NCI-H2107 treated with DMSO at 0.1 percent for 48 hours (cell line): ENCODE data around the gene LBHD2.
A peak's percentile ranks its signal among the peaks of the same experiment; 100 is the strongest.
"Not testable (repeated sequence)": the region's sequence is repeated elsewhere in the genome, so short reads cannot be mapped to it uniquely, and the experiment has no call there.

Experiments used
- DNase-seq: peaks from one replicate; lab custom pipeline; 2025; ENCODE audit not compliant: unreplicated experiment; lab: John Stamatoyannopoulos, UW

LBHD2 gene

GRCh38 chr14:103084021-103084919 lies at the start of gene LBHD2:
TSS of gene LBHD2 (plus strand) at chr14:103084210. CDS start at chr14:103086013, 1,803 bp downstream.
- DNase-seq: no peak

DNA sequence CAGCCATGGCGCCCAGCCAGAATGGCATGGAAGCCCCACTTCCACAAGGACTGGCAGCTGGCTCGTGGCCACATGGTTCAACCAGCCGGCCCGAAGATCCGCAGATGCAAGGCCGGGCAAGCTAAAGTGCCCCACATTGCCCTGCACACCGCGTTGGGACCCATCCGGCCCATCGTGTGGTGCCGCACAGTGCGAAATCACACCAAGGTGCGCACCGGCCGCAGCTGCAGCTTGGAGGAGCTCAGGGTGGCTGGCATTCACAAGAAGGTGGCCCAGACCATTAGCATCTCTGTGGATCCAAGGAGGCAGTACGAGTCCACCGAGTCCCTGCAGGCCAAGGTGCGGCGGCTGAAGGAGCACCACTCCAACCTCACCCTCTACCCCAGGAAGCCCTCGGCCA lies 42.5 kb upstream of the LBHD2 start:
- no peak for DNase-seq

DNA sequence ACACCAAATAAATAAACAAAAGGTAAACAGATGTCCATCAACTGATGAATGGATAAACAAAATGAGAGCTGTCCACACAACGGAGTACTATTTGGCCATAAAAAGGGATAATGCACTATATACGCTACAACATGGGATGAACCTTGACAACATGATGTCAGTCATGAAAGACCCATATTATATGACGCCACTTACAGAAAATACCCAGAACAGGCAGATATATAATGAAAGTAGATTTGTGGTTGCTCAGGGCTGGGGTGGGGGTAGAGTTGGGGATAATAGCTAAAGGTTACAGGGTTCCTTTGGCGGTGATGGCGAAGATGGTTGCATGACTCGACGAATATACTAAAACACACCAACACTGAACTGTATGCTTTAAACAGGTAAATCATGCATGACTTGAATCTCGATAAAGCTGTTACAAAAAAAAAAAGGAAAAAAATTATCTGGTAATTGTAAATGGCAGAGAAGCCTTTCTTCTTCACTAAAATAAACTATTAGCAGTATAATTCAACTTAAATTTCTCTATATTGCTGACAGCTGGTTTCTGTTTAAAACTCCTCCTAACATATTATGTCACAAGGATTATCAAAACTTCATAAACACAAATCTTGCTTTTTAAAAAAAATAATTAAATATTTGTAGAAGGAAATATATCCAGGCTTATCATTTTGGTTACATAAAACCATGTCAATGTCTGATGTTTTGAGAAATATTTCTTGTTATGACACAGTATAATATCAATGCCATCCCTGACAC lies 40.6 kb upstream of the LBHD2 start:
- no peak for DNase-seq

GRCh38 chr14:103045371-103045869 lies 38.6 kb upstream of the LBHD2 start:
- peak; percentile 28 for DNase-seq

GRCh38 chr14:103047453-103047852 lies 36.6 kb upstream of the LBHD2 start:
- not testable (repeated sequence) for DNase-seq

DNA sequence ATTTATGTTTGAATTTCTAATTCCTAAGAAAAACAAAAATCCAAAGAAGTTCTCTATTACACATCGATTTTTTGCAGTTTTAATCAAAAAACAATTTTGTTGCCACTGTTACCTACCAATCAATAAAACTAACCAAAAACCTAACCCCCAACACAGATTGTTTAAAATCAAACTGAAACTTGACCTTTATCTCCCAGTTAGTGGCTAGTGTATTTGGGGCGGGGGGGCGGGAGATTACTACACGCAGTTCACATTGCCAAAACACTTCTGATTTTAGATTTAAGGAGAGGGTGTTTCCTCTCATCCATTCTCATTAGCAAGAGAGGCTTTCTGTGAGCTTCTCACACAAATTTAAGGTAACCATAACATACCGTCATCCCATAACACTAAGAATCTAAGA lies 33.1 kb upstream of the LBHD2 start:
- DNase-seq: no peak

DNA sequence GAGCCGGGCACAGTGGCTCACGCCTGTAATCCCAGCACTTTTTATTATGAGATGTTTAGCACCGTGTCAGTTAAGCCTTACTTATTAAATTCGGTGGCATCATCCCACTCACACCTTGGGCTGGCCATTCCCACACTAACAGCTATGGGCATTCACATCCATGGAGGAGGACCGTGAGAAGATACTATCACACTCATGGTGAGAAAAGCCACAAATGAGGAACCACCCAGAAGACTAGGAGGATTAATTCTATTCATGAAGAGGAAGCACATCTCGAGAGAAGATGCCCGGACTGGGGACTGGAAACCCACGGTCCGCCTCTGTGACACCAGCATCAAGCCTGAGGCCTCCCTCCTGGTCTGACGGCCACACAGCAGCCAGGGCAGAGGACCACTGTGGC lies 31.6 kb upstream of the LBHD2 start:
- no peak for DNase-seq

GRCh38 chr14:103055695-103056094 lies 28.3 kb upstream of the LBHD2 start:
- no peak for DNase-seq

- DNase-seq: no peak
These were observed 27.5 kb upstream of the LBHD2 start for GRCh38 chr14:103056322-103057027.

DNA sequence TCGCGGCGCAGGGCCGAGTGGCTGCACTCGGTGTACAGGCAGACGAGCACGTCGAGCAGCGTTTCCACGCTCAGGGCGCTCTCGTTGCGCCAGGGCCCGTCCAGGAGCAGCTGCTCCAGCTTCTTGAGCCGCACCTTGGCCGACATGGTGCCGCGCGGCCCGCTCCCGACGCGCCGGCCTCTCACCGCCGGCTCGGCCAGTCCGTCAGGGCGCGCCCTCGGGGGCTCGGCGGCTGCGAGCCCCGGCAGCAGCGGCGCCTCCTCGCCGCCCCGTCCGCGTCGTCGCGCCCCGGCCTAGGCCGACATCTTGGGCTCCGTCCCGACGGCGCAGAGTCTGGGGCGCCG lies 27.0 kb upstream of the LBHD2 start:
- DNase-seq: no peak

DNA sequence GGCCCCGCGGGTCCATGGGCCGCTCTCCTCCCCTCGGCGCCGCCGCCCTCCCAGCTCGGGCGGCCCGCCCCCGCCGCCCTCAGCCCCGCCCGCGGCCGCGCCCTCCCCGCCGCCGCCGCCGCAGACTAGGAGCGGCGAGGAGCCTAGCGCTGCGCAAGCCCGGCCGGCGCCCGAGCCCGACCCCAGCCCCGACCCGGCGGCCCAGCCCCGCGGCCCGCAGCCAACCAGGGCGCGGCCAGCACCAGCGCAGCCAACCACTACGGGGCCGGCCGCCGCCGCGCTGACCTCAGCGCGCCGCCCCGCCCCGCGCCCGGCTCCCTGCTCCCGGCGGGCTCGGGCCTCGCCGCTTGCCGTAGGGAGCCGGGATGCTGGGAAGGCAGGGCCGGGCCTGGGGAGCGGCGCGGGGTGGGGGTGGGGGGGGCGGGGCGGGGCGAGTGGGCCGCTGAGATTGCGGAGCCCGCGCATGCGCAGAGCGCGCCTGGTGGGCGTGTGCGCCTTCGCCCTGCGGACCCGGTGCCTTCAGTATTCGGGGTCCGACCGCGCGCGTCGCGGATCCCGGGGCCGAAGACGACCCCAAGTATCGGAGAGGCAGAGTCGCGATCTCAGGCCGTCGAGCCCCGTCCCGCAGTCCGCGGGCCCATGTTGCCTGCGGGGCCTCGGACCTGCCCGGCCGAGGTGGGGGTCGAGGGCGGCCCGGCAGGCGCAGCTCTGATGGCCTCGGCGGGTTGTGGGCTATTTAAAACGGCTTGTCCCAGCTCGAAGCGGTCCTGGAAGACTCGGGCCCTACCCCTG lies 26.4 kb upstream of the LBHD2 start, which contains the start of gene CDC42BPB:
Gene CDC42BPB, minus strand, starts transcription at position 178 of the 792 bp plus-strand sequence. CDS start 376 bp downstream, outside the sequence.
- DNase-seq: peak; percentile 82

DNA sequence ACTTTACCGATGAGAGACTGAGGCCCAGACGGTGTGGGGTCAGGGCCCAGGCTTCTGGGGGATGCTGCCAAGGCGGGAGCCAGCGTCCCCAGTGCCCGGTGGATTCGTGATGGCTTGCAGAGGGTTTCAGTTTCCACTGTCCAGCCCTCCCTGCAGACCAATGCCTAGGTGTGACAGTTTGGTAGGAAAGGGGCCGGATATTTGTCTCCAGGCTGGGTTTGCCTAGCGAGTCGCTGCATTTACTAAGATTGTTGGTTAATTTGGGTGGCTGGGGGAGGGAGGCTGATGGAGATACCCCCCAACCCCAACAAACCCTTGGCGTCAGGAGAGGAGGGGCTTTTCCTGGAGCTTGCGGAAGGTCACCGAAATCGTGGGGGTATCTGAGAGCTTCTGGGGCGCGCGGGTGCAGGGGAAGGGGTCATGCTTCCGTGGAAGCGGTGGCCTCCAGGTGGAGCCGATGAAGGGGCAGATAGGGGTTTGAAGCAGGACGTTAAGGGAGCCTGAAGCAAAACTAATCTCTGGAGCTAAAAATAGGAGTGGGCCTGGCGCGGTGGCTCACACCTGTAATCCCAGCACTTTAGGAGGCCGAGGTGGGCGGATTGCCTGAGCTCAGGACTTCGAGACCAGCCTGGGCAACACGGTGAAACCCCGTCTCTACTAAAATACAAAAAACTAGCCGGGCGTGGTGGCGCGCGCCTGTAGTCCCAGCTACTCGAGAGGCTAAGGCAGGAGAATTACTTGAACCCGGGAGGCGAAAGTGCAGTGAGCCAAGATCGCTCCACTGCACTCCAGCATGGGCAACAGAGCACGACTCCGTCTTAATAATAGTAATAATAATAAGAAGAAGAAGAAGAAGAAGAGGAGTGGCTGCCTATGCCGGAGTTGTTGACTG lies 25.6 kb upstream of the LBHD2 start:
- no peak for DNase-seq

GRCh38 chr14:103059556-103059955 lies 24.5 kb upstream of the LBHD2 start:
- no peak for DNase-seq

DNA sequence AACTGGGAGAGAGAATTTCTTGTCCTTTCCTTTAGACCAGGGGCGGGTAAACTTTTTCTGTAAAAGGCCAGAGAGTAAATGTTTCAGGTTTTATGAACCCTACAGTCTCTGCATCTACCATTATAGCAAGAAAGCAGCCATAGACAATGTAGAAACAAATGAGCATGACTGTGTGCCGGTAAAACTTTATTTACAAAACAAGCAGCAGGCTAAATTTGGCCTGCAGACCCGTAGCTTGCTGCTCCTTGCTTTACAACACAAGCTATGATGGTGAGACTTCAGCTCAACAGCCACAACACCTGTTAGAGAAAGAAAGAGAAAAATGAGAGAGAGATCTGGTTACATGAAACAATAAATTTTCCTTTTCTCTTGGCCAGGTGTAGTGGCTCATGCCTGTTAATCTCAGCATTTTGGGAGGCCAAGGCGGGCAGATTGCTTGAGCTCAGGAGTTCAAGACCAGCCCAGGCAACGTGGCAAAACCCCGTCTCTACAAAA lies 22.5 kb upstream of the LBHD2 start:
- DNase-seq: peak; percentile 90

DNA sequence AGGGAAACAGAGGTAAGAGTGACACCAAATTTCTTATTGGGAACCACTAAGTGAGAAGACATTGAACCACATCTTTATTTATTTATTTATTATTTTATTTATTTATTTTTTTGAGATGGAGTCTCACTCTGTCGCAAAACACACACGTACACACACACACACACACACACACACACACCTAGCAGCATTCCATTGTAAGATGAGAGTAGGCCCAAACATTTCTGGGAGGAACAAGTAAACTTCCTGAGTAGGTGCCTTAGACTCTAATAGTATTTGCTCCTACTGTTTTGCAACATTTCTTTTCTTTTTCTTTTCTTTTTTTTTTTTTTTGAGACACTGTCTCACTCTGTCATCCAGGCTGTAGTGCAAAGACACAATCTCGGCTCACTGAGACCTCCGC lies 19.6 kb upstream of the LBHD2 start:
- DNase-seq: no peak

GRCh38 chr14:103064978-103065377 lies 19.0 kb upstream of the LBHD2 start:
- DNase-seq: no peak

DNA sequence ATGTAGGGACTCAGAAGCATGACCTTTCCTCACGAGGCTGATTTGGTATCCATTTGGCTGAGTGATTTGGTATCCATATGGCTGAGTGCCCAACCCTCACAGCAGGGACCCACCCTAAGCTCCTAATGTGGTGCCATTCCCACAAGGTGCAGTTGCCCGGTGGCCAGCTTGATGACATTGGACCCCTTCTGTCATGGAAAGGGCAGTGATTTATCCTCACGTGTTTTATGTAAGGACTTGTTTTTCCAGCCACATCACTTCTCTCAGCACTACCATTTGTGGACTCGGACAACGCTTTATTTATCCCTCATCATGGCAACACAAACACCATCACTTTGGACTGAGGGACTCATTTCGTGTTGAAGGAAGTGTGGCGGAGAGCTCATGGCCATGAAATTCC lies 18.1 kb upstream of the LBHD2 start:
- DNase-seq: no peak

- no peak for DNase-seq
These were observed 17.6 kb upstream of the LBHD2 start for GRCh38 chr14:103066399-103066798.

- no peak for DNase-seq
These were observed 16.6 kb upstream of the LBHD2 start for GRCh38 chr14:103067231-103067954.
